Melanocyte of skin (primary cell): ENCODE data around the gene TMEM240. TPM values are rescaled to one million over a fixed set of nuclear protein-coding genes. Genes with fewer than 3 reads are reported as not detected.

Experiments
- total RNA-seq, 2 donors: library from RNA; depleted of rRNA; stranded (reverse); fragments of >200 nt; gene quantifications; 2 replicates each; pipeline ENCODE4 v1.2.3, GENCODE V29; 2012

Gene TMEM240
- total RNA-seq = 1 to 10 TPM; 2.1 to 4.7 TPM

GRCh38 chr1:1540090-1540817 lies at the start of gene TMEM240:
Gene TMEM240, minus strand, starts transcription at chr1:1540624. Its CDS starts 278 bp downstream, at chr1:1540346.

GRCh38 chr1:1574721-1575537 lies 34.5 kb upstream of the TMEM240 start, which contains the start of gene SSU72:
Gene SSU72, minus strand, starts transcription at chr1:1574863. Its CDS starts 306 bp downstream, at chr1:1574557.

GRCh38 chr1:1511533-1512285 lies 28.7 kb downstream of the TMEM240 start, which contains the start of gene ATAD3A:
Gene ATAD3A, plus strand, starts transcription at chr1:1512162. Its CDS starts 107 bp downstream, at chr1:1512269.

Other genes starting within 250 kb of the TMEM240 start
- gene ACAP3, start 232.7 kb downstream of the TMEM240 start, total RNA-seq = 10 to 100 TPM; 21.3 to 42.0 TPM
- 10 to 100 TPM; 15.8 to 23.6 TPM for gene PUSL1, start 232.0 kb downstream of the TMEM240 start, total RNA-seq
- gene INTS11, start 216.0 kb downstream of the TMEM240 start, total RNA-seq = 100 to 1,000 TPM in 1 of 2 donors, 10 to 100 TPM in 1; 57.5 to 102 TPM
- 10 to 100 TPM; 20.0 to 23.0 TPM for gene CPTP, start 215.8 kb downstream of the TMEM240 start, total RNA-seq
- gene TAS1R3, start 209.3 kb downstream of the TMEM240 start, total RNA-seq = under 1 TPM in 1 of 2 donors, not detected in 1; 0.33 TPM
- 10 to 100 TPM; 44.4 to 60.6 TPM for gene DVL1, start 191.2 kb downstream of the TMEM240 start, total RNA-seq
- gene MXRA8, start 182.1 kb downstream of the TMEM240 start, total RNA-seq = under 1 TPM in 1 of 2 donors, not detected in 1; 0.33 TPM
- gene AURKAIP1, start 165.4 kb downstream of the TMEM240 start, total RNA-seq = 100 to 1,000 TPM; 117 to 140 TPM
- 10 to 100 TPM; 63.9 to 72.3 TPM for gene CCNL2, start 141.3 kb downstream of the TMEM240 start, total RNA-seq
- 100 to 1,000 TPM in 1 of 2 donors, 10 to 100 TPM in 1; 57.5 to 103 TPM for gene MRPL20, start 133.3 kb downstream of the TMEM240 start, total RNA-seq
- under 1 TPM in 1 of 2 donors, not detected in 1; under 0.01 TPM for gene ANKRD65, start 119.3 kb downstream of the TMEM240 start, total RNA-seq
- 1 to 10 TPM; 2.4 to 4.3 TPM for gene VWA1, start 104.9 kb downstream of the TMEM240 start, total RNA-seq
- not detected for gene ATAD3C, start 90.9 kb downstream of the TMEM240 start, total RNA-seq
- gene ATAD3B, start 68.9 kb downstream of the TMEM240 start, total RNA-seq = 10 to 100 TPM; 22.4 to 33.6 TPM
- 10 to 100 TPM; 32.0 to 42.0 TPM for gene ATAD3A, start 28.5 kb downstream of the TMEM240 start, total RNA-seq
- gene SSU72, start 34.2 kb upstream of the TMEM240 start, total RNA-seq = 100 to 1,000 TPM; 141 to 177 TPM
- 10 to 100 TPM in 1 of 2 donors, 1 to 10 TPM in 1; 7.3 to 20.0 TPM for gene FNDC10, start 59.5 kb upstream of the TMEM240 start, total RNA-seq
- gene MIB2, start 74.9 kb upstream of the TMEM240 start, total RNA-seq = 10 to 100 TPM; 32.6 to 51.6 TPM
- under 1 TPM; under 0.01 to 0.34 TPM for gene MMP23B, start 91.5 kb upstream of the TMEM240 start, total RNA-seq
- gene CDK11B, start 118.4 kb upstream of the TMEM240 start, total RNA-seq = 1 to 10 TPM; 4.1 to 6.0 TPM
- gene SLC35E2B, start 152.2 kb upstream of the TMEM240 start, total RNA-seq = 10 to 100 TPM; 17.0 to 27.5 TPM
- 10 to 100 TPM in 1 of 2 donors, 1 to 10 TPM in 1; 8.3 to 10.3 TPM for gene CDK11A, start 183.7 kb upstream of the TMEM240 start, total RNA-seq
- 10 to 100 TPM; 62.6 to 73.3 TPM for gene NADK, start 237.8 kb upstream of the TMEM240 start, total RNA-seq